CD4-positive, alpha-beta T cell (primary cell): ENCODE results near the gene ZNF446. TPM values are rescaled to one million over a fixed set of nuclear protein-coding genes. Genes with fewer than 3 reads are reported as not detected.

Experiments used
- ATAC-seq: fragments of 200-7000 bp; cut with Tn5 transposase; one replicate; pipeline ENCODE4 v1.10.0; 2022; ENCODE audit warnings: mild to moderate bottlenecking; ENCODE audit not compliant: poor library complexity
- CTCF ChIA-PET: fragments of 350-600 bp; sonication (Branson Sonifier 250); formaldehyde crosslinking; loops from one replicate; lab custom pipeline; 2021; ENCODE audit warnings: antibody characterized with exemption, inconsistent platforms; lab: Charles Lee
- POLR2A ChIA-PET: fragments of 350-600 bp; sonication (Branson Sonifier 250); formaldehyde crosslinking; loops from one replicate; lab custom pipeline; 2021; ENCODE audit warnings: antibody characterized with exemption, inconsistent platforms; lab: Charles Lee
- DNase-seq, 14 experiments: peaks; one replicate each; pipeline ENCODE4 v3.0.0-alpha.2; 2013 to 2020; ENCODE audit warnings: mixed read lengths in 2 of 14
- H3K27ac ChIP-seq, 2 donors: one replicate each; pipeline versions ENCODE4 v1.5.1 to v1.7.0; 2013; ENCODE audit warnings: low read length in 2 of 2, low read depth in 1 of 2, mild to moderate bottlenecking in 1 of 2
- H3K27me3 ChIP-seq, 2 experiments: 1 replicate in 1 of 2; 2 replicates in 1 of 2; pipeline versions ENCODE4 v1.6.1 to v1.7.0; 2013; ENCODE audit warnings: low read length in 2 of 2, control low read depth in 1 of 2, mild to moderate bottlenecking in 1 of 2, moderate library complexity in 1 of 2; ENCODE audit not compliant: insufficient read depth in 2 of 2, control insufficient read depth in 1 of 2
- H3K36me3 ChIP-seq: one replicate; pipeline ENCODE4 v1.6.1; 2013; ENCODE audit warnings: low read length, control low read depth; ENCODE audit not compliant: insufficient read depth
- H3K4me1 ChIP-seq: one replicate; pipeline ENCODE4 v1.6.1; 2013; ENCODE audit warnings: low read length, control low read depth; ENCODE audit not compliant: insufficient read depth
- H3K4me3 ChIP-seq: one replicate; pipeline ENCODE4 v1.5.1; 2013; ENCODE audit warnings: mild to moderate bottlenecking, low read length, moderate library complexity
- H3K9me3 ChIP-seq, 2 experiments: 1 replicate in 1 of 2; 2 replicates in 1 of 2; pipeline versions ENCODE4 v1.6.1 to v1.7.0; 2013; ENCODE audit warnings: low read length in 2 of 2, mild to moderate bottlenecking in 2 of 2, control low read depth in 1 of 2, moderate library complexity in 1 of 2; ENCODE audit not compliant: control insufficient read depth in 1 of 2, insufficient read depth in 1 of 2
- H3K27ac Mint-ChIP-seq: one replicate; pipeline ENCODE4 v1.8.0; 2020; ENCODE audit warnings: mixed read lengths
- H3K27me3 Mint-ChIP-seq: one replicate; pipeline ENCODE4 v1.8.0; 2021; ENCODE audit warnings: mixed read lengths
- H3K36me3 Mint-ChIP-seq: one replicate; pipeline ENCODE4 v1.8.0; 2021; ENCODE audit warnings: low read depth, mixed read lengths
- H3K4me1 Mint-ChIP-seq: one replicate; pipeline ENCODE4 v1.8.0; 2021; ENCODE audit warnings: low read depth, mixed read lengths
- H3K4me3 Mint-ChIP-seq: one replicate; pipeline ENCODE4 v1.8.0; 2020; ENCODE audit warnings: mild to moderate bottlenecking, mixed read lengths
- H3K9me3 Mint-ChIP-seq: one replicate; pipeline ENCODE4 v1.8.0; 2020; ENCODE audit warnings: mixed read lengths
- intact Hi-C, 2 experiments: fragments of 100-400 bp; cut with DNase I in 1 of 2; cut with micrococcal nuclease in 1 of 2; formaldehyde crosslinking; loops; one replicate each; pipeline versions ENCODE4 v1.15.1 to v1.9.0; 2023 to 2025; cut with DNase I, micrococcal nuclease
- total RNA-seq, 174 experiments: library from RNA in 2 of 174; stranded (reverse) in 2 of 174; gene quantifications; one replicate each; pipeline ENCODE4 v1.2.3 and lab custom pipeline; 2021 to 2026
- TF ChIP-seq, protein P1 (sequence below): fragments of 200-600 bp; IDR thresholded peaks from one replicate; pipeline ENCODE4 v1.8.0; 2022; ENCODE audit warnings: antibody characterized with exemption, mild to moderate bottlenecking

The ZNF446 gene
- total RNA-seq, 2 experiments from 2014 or later: 13.6 to 14.6 TPM

DNA sequence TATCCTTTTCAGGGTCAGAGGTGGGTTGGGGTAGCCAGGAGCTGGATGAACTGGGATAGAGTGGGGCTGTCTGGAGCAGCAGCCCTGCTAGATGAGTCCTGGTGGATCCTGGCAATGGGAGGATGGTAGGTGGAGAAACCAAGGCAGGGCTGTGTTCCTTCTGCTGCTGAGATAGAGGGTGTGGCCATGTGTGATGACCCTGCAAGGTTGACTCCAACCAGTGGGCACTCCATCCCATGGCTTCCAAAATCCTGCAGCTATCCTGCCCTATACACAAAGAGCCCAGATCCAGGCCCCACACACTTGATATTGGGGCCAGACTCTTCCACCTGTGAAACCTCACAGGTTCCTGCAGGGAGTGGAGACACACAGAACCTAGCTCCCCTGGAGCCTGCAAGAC, 2.4 kb upstream of the ZNF446 start:
- no peak overlapping the region for H3K4me3 ChIP-seq
- H3K36me3 Mint-ChIP-seq: peaks cover 30% of the 10 kb centered on the region
- DNase-seq (no peak), ATAC-seq (no peak)
- intact Hi-C loops: no loop called here
- ChIA-PET CTCF (no interaction called here), POLR2A (no interaction called here)
- no peaks in the 10 kb centered on the region for H3K9me3 ChIP-seq
- peaks cover 22% of the 10 kb centered on the region for H3K4me1 ChIP-seq
- H3K4me1 Mint-ChIP-seq: peaks cover 25% of the 10 kb centered on the region
- peaks cover 29% of the 10 kb centered on the region for H3K36me3 ChIP-seq
- H3K27me3 ChIP-seq: no peaks in the 10 kb centered on the region
- no peaks in the 10 kb centered on the region for H3K9me3 Mint-ChIP-seq
- H3K27ac Mint-ChIP-seq: peak overlapping the region; percentile 36
- TF ChIP-seq, protein P1, sequence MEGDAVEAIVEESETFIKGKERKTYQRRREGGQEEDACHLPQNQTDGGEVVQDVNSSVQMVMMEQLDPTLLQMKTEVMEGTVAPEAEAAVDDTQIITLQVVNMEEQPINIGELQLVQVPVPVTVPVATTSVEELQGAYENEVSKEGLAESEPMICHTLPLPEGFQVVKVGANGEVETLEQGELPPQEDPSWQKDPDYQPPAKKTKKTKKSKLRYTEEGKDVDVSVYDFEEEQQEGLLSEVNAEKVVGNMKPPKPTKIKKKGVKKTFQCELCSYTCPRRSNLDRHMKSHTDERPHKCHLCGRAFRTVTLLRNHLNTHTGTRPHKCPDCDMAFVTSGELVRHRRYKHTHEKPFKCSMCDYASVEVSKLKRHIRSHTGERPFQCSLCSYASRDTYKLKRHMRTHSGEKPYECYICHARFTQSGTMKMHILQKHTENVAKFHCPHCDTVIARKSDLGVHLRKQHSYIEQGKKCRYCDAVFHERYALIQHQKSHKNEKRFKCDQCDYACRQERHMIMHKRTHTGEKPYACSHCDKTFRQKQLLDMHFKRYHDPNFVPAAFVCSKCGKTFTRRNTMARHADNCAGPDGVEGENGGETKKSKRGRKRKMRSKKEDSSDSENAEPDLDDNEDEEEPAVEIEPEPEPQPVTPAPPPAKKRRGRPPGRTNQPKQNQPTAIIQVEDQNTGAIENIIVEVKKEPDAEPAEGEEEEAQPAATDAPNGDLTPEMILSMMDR: no peak
- H3K4me3 Mint-ChIP-seq: peak overlapping the region; percentile 35
- no peaks in the 10 kb centered on the region for H3K27me3 Mint-ChIP-seq
- H3K27ac ChIP-seq: no peak overlapping the region

DNA sequence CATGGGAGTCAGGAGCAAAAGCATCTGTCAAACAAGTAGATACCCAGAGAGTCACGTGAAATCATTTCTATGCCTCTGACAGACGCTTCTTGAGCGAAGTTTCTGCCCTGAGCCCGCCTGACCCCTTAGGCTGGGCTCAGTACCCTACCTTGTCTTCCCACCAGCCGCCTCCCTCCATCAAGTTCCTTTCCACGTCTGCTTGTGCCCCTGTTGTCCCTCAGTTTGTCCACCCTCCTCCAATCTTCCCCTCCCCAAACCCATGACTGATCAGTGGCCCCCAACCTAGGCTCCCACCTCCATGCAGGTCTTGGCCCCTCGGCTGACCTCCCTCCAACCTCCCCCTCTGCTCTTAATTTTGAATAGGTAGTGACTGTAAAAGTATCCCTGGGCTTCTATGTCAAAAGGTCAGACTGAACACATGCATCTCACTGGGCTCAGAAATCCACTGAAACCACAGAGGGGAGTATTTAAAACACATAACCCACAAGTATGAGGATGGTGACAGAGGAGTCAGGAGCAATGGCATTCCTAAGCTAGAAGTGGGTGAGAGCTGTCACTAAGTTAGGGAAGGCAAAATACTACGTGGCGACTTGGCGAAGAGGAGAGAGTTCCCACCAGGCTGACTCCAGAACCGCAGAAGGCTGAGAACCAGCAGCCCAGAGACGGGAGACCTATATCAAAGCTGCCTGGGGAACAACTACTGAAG, 1.7 kb upstream of the ZNF446 start:
- Mint-ChIP-seq H3K9me3 (no peaks in the 10 kb centered on the region), H3K27ac (peak overlapping the region; percentile 95), H3K4me3 (peak overlapping the region; percentile 35), H3K27me3 (no peaks in the 10 kb centered on the region), H3K4me1 (peaks cover 23% of the 10 kb centered on the region), H3K36me3 (peaks cover 30% of the 10 kb centered on the region)
- TF ChIP-seq, protein P1: no peak
- POLR2A ChIA-PET: interaction anchor here (1.6 kb wide), 2 partner anchors 40 to 102 kb away, joined by 4 to 5 read pairs; no protein-coding TSS in a partner anchor
- H3K4me3 ChIP-seq: no peak overlapping the region
- peaks cover 22% of the 10 kb centered on the region for H3K4me1 ChIP-seq
- H3K9me3 ChIP-seq: no peaks in the 10 kb centered on the region
- DNase-seq: no peak
- no peaks in the 10 kb centered on the region for H3K27me3 ChIP-seq
- peak overlapping the region in 1 of 2 donors; percentile 95 for H3K27ac ChIP-seq
- peaks cover 24% of the 10 kb centered on the region for H3K36me3 ChIP-seq
- intact Hi-C loops: no loop called here
- CTCF ChIA-PET: no interaction called here
- no peak for ATAC-seq

DNA sequence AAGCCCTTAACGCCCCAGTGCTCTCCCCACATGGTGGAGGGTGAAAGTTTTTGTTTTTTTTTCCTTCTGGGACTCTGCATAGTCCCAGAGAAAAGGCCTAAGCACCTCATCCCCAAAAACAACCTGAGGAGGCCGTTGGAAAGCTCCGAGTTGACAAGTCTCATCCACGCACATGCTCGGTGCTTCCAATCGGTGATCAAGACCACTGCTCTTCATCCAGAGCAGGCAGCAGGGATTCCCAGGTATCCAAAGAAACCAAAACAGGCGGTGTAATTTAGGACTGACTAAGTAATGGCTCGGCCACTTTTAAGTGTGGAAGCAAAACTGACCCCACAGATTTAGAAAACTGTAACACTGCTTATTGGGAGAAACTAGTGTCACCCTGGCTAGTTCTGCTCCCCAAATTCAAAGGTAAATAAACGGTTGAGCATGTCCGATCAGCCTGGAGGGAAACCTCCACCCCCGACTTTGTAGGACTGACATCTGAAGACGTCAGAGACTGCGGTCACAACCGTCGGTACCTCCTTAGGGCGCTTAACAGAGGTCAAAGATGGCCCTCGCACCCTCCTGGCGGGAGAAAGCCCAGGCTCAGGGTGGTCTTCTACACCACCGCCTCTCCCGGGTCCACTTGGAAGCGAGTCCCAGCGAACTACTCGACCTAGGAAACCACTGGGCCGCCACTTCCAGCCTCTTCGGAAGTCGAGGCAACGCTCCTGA, 997 bp upstream of the ZNF446 start:
- H3K4me1 Mint-ChIP-seq: peaks cover 23% of the 10 kb centered on the region
- peak overlapping the region; percentile 95 for H3K27ac Mint-ChIP-seq
- H3K4me1 ChIP-seq: peaks cover 22% of the 10 kb centered on the region
- CTCF ChIA-PET: interaction anchor here (0.6 to 1.2 kb wide), 2 partner anchors 39 to 45 kb away, joined by 3 to 5 read pairs; partner anchors contain the start of gene ZBTB45
- DNase-seq (peak in 1 of 14 experiments; percentile 84), ATAC-seq (peak; percentile 36)
- H3K9me3 Mint-ChIP-seq: no peaks in the 10 kb centered on the region
- H3K27ac ChIP-seq: peak overlapping the region; percentile 76 to 95
- H3K36me3 Mint-ChIP-seq: peaks cover 27% of the 10 kb centered on the region
- no peaks in the 10 kb centered on the region for H3K27me3 Mint-ChIP-seq
- TF ChIP-seq, protein P1: no peak
- intact Hi-C loops: loop anchor here (1.0 to 5.0 kb wide), 4 partner anchors 9 to 148 kb away; partner anchors contain the start of genes ZBTB45 (in 1 of the 2), ZNF132 (in 1 of the 2) and ZSCAN22 (in 1 of the 2)
- H3K4me3 ChIP-seq: peak overlapping the region; percentile 87
- H3K27me3 ChIP-seq: no peaks in the 10 kb centered on the region
- no peaks in the 10 kb centered on the region for H3K9me3 ChIP-seq
- POLR2A ChIA-PET: interaction anchor here (0.7 to 1.6 kb wide), 9 partner anchors 8 to 766 kb away, joined by 3 to 5 read pairs (median 4); partner anchors contain the start of genes ZBTB45, ZNF132, ZNF154 and ZNF324
- H3K36me3 ChIP-seq: peaks cover 23% of the 10 kb centered on the region
- peak overlapping the region; percentile 90 for H3K4me3 Mint-ChIP-seq
